Suppressor macrophage (primary cell): ENCODE results near the gene ISYNA1.

Experiments
- DNase-seq, 4 experiments: peaks; one replicate each; pipeline ENCODE4 v3.0.0-alpha.2; 2020 to 2022

ISYNA1 gene

DNA sequence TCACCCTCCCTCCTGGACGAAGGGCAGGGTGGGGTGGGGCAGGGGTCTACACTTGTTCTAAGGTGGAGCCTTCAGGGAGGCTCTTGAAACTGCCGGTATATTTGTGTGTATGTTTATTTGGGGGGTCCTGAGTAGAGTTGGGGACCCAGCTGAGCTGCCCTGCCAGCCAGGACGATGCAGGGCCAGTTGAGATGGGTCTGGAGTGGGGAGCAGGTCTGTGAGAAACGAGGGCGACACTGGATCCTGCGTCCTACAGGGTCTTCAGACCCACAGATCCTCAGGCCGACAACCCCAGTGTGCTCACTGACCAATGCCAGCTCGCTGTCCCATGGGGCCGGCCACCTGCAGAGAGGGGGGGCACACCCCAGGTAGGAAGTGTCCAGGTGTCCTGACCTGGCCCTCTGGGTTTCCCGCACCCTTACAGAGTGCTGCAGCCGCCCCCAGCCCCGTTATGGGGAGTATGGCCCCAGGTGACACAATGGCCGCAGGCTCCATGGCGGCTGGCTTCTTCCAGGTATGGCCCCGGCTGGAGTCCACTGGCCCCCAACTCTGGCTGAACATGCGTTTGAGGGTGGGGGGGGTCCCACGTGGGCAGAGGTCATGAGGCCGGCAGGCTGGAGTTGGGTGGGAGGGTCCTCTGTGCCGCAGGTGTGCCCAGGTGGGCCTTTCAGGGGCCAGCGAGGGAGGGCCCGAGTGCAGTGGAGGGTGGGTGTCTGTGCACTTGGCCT lies 7.4 kb downstream of the ISYNA1 start:
- no peak for DNase-seq

DNA sequence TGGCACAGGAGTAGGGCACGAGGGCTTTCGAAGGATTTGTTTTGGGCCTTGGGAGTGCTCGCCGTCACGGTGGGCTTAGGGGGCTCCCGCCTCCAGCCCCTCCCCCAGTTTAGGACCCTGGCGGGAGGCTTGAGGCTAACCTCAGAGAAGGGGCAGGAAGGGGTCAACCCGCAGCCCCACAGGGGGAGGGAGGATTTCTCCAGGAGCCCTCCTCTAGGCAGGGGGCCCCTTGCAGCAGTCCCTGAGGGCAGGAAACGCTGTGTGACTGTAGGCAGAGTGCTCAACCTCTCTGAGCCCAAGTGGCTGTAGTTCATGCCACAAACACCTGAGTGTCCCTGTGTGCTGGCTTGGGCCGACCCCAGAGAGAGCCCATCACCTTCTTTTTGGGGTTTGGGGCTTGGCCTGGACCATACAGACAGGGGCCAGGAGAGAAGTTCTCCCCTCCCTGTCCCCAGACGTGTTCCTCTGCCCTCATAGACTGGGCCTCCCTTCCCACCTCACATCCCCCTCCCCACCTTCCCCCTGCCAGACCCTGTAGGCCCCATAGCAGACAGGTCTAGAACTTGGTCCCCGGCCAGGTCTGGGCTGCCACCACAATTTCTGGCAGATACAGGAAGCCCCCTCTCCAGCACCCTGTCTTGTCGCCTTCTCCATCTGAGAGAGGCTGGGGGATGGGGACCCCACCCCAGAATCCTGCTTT lies 8.1 kb downstream of the ISYNA1 start:
- DNase-seq = no peak

DNA sequence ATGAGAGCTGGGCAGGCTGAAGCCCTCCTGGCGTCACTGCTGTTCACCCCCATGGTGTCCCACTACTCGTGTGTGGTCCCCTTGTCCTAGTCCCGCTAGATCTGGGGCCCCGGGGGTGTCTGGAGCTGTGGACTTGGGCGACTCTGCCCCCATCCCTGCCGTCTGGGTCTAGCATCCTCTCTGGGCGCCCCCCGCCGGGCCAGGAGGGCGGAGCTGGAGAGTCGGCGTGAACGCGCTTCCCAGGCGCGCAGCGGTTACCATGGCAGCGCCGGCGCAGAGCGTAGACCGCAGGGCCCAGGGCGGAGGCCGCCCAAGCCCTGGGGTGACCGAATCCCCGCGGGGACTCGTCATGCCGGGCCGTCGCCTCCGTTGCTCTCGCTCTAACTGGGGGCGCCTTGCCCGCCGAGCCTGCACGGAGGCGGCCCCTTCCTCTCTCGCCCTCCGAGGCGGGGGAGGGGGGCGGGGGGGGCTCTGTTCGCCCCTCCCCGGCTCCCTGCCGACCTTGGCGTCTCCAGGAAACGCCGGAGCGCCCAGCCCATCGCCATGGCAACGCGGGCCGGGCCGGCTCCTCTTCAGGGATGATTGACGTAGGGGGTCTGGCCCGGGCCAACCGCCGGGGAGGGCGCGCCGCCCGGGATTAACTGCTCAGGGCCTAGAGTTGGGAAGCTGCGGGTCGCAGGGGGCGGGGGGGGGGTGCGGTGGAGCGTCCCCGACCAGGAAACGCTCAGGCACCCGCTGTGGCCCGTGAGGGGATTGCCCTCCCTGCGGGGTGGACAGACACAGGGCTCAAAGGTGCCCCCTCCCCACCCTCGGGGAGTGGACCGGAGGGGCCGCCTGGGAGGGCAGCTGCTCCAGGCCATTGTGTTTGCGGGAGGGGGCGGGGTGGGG lies 8.9 kb downstream of the ISYNA1 start:
- peak; percentile 69 to 86 (median 80) for DNase-seq

DNA sequence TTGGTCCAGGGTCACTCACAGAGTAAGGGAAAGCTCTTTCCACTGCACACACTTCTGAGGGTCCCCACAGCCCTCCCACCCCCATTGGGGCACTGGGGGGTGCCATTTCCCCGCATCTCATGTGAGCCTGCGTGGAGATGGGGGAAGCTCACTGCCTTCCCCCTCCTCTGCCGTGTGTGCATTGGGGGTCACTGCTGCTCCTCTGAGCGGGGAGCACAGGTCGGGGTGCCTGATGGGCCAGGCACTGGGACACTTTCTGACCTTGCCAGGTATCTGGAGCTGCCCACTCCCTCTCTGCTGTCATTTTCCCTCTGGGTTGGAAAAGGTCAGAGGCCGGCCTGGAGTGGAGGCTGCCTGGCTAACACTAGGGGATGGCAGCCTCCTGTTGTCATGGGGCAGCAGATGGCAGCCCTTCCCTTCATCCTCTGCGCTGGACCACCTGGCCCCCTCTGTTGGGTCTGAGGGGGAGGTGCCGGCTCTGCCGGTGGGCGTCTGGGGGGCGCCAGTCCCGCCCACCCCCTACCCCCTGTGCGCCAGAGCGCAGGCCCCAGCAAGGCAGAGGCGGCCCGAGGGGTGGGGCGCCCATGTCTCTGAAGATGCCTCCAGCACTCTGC lies 9.7 kb downstream of the ISYNA1 start:
- no peak for DNase-seq

DNA sequence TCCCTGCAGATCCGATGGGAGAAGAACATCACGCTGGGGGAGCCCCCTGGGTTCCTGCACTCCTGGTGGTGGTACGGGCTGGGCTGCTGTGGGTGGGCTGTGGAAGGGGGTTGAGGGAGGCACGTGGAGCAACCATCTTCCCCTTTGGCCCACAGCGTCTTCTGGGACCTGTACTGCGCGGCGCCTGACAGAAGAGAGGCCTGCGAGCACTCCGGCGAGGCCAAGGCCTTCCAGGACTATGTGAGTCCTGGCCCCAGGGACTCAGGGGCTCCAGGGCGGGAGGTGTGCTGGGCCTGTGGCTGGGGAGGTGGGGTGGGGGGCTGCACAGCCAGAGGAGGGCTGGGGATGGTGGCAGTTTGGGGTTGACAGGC lies 10.2 kb downstream of the ISYNA1 start:
- no peak for DNase-seq

- DNase-seq = no peak
These were observed 10.7 kb downstream of the ISYNA1 start for GRCh38 chr19:18427080-18427742.

DNA sequence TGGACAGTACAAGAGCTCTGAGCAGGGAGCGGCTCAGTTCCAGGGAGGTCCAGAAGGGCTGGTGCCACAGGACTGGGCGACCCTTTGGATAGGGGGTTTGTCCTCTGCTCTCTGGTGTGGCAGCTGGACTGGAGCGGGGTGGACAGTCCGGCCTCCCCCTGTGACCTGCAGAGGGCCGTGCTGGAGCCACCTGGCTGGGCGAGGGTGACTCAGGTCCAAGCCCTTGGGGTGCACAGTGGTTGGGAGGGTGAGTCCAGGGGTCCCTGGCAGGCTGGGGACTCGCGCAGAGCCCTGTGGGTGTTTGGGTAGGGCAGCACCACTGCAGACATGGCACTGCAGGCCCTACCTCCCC lies 11.5 kb downstream of the ISYNA1 start:
- no peak for DNase-seq

DNA sequence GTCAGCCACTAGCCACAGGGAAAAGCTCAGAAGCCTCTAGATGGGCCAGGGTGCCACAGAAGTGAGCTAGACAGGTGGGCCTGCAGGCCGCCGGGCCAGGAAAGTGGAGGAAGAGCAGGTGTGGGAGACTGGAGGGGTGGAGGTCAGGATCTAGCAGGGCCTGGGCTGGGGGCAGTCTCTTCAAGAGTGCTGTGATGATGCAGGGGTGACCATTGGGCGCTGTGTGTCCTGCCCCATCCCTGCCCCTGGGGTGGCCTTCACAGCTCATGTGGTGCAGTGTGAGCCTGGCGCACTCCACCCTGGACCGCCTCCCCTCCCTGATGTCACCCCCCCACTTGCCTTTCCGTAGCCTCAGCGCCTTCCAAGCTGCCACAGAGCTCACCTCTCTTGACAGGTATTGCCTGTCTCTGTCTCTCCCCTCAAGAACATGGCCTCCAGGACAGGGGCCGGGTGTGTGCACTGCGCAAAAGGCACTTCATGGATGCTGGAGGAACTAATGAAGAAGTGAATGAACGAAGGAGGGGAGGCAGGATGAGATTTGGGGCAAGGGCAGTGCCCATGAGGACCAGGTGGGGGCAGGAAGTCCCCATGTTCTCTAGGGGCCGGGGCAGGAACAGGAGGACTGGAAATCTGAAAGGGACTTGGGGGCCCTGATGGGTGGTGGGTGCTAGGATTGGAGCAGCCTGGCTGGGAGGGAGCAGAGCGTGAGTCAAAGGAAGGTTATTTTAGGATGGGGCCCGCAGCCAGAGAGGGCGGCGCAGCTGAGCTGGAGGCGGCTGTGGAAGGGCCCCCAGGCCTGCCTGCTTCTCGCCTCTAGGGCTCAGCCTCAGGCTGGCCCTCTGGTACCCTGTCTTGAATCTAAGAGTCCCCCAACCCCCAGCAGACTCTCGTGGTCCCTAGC lies 12.2 kb downstream of the ISYNA1 start:
- no peak for DNase-seq

DNA sequence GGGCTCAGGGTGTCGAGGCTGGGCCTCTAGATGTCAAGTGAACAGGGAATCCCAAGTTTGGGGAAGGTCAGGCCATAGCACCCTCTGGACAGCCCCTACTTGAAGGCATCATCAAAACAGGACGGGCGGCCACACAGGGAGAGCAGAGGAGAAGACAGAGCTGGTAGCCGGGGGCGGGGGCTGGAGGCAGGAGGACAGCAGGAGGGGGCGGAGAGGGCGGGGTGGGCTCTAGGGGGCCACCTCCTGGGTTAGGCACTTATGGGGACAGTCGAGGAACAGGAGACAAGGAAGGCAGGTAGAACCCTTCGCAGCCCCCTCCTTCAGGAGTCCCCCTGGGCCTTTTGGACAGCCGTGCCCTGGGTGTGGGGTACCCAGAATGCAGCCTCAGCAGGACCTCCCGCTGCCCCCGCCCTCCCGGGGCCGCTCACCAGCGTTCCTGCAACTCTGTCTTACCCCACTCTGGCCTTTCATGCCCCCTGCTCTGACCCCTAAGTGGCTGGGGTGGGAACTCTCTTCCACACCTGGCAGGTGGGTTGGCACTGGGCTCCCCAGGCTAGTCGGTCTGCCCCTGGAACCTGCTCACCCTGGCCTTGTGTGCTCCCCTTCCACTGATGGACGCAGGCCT lies 12.9 kb downstream of the ISYNA1 start:
- no peak for DNase-seq

DNA sequence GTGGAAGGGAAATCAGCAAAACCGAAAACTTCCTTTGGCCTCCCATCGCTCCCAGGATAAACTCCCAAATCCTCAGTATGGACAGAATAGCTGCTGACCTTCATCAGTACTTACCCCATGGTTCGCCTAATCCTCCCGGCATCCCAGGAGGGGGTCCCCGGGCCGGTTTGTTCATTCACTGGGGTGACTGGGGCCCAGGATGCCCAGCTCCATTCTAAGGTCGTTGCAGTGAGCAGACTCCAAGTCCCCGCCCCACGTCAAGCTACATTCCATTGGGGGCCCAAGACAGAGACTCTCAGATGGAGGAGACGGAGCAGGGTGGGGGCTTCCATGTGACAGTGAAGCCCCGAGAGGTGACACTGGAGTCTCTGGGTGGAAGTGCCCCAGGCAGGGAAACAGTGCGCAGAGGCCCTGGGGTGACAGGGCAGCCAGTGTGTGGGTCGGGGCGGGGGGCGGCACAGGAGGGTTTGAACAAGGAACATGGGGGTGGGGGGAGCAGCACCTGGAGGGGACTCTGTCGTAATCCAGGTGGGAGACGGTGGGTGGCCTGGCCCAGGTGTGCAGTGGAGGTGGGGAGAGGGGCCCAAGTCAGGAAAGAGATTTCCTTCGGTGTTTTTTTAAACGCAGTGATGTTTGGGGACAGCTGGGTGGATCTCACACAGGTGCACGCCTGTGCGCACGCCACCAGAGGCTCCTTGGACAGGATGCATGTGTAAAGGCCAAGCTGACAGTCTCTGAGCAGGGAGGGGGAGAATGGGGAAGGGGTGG lies 13.6 kb downstream of the ISYNA1 start:
- DNase-seq = no peak

- no peak for DNase-seq
These were observed 14.5 kb downstream of the ISYNA1 start for GRCh38 chr19:18423258-18424020.

GRCh38 chr19:18422530-18423191 lies 15.3 kb downstream of the ISYNA1 start:
- DNase-seq = no peak

GRCh38 chr19:18421371-18421959 lies 16.5 kb downstream of the ISYNA1 start:
- DNase-seq = no peak

DNA sequence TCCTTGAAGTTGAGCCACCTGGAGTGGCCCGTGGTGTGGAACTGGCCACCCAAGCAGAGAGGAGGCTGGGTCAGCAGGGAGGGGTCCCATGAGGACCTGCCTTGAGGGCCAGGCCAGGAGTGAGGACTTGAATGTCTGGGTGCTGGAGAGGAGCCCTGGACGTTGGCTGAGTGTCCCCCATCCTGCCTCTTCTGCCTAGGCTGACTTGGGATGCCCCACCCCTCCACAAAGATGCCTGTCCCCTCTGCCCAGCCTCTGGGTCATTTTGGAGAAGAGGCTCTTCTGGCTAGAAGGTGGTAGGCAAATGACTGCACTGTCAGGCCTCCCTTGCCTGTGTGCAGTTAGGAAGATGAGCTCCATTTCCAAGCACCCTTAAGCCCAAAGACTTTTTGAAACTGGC lies 17.0 kb downstream of the ISYNA1 start:
- DNase-seq = no peak

DNA sequence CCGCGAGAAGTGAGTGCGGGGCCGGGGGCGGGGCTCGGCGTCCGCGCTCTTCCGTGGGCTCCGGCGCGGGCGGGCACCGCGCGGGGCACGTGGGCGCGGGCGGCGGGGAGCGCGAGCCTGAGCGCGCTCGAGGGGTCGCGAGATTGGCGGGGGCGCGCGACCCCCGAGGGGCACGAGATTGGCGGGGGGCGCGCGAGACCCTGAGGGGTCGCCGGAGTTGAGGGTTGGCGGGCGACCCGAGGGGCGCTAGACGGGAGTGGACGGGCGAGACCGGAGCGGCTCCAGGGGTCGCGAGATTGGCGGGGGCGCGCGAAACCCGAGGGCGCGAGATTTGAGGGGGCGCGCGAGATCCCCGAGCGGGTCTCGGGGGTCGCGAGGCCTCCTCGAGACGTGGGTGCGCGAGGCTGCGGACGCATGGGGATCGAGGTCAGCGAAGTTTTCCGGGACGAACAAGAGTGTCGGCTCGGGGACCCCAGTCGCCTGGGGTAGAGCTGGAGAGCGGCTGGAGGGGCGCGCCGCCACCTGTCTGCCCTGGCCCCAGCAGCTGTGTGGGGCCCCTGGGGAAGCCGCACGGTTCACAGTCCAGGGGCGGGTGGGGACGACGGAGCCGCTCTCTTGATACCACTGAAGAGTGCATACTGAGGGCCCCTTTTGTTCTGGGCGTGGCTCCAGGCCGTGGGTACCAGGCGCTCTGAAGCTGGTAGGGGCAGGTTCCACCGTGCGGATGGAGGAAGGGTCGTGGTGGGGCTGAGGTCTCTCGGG lies 18.1 kb downstream of the ISYNA1 start:
- peak in 1 of 4 experiments; percentile 50 for DNase-seq

DNA sequence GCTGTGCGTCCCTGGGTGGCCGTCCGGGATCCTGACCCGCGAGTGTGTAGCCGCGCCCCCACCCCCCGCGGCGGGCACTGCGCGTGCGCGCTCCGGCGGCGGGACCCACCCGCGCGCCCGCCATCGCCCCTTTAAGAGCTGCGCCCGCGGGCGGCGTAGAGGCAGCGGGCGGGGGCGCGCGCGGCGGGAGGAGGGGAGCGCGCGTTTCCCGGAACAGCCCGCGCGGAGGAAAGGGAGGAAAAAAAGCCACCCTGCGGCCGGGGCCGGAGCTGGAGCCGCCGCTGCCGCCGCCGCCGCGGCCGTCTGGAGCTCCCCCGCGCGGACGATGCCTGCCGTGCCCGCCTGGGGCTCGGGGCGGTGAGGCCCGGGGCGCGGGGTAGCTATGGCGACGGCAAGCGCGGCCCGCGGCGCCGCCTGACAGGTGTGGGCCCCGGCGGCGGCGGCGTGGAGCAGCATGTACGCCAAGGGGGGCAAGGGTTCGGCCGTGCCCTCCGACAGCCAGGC lies 18.7 kb downstream of the ISYNA1 start, which contains the start of gene SSBP4:
Gene SSBP4, plus strand, starts transcription at position 204 of the 504 bp plus-strand sequence. Its CDS starts 251 bp downstream, at position 455.
- DNase-seq = peak; percentile 85 to 95 (median 91)
